Progenitor cell of endocrine pancreas (in vitro differentiated cells): Measurements from ENCODE around the gene ZNF48. TPM values are rescaled to one million over a fixed set of nuclear protein-coding genes. Genes with fewer than 3 reads are reported as not detected.

Experiments used
- DNase-seq: peaks from one replicate; pipeline ENCODE4 v3.0.0; 2021; ENCODE audit warnings: low spot score; ENCODE audit not compliant: unreplicated experiment
- H3K27ac Mint-ChIP-seq: 2 replicates; pipeline ENCODE4 v1.8.0; 2021; ENCODE audit warnings: mild to moderate bottlenecking, moderate library complexity, mixed read lengths
- H3K27me3 Mint-ChIP-seq: 2 replicates; pipeline ENCODE4 v1.8.0; 2021; ENCODE audit warnings: mixed read lengths
- H3K36me3 Mint-ChIP-seq: 2 replicates; pipeline ENCODE4 v1.8.0; 2022; ENCODE audit warnings: mixed read lengths; ENCODE audit not compliant: insufficient read depth
- H3K4me1 Mint-ChIP-seq: 2 replicates; pipeline ENCODE4 v1.8.0; 2021; ENCODE audit warnings: low read depth, mixed read lengths
- H3K4me3 Mint-ChIP-seq: 2 replicates; pipeline ENCODE4 v1.8.0; 2021; ENCODE audit warnings: low read depth, mild to moderate bottlenecking, moderate library complexity, mixed read lengths
- H3K9me3 Mint-ChIP-seq: 2 replicates; pipeline ENCODE4 v1.8.0; 2021; ENCODE audit warnings: low read depth, mixed read lengths
- CTCF ChIP-seq: fragments of 200-600 bp; sonication (generic); IDR thresholded peaks from one replicate; pipeline ENCODE4 v1.5.0; 2021; ENCODE audit warnings: antibody characterized with exemption, mild to moderate bottlenecking; ENCODE audit not compliant: unreplicated experiment
- total RNA-seq: library from RNA; stranded (reverse); gene quantifications from 2 replicates; pipeline ENCODE4 v1.2.1, GENCODE V29; 2021

ZNF48 gene
- total RNA-seq, 1 donor from 2014 or later, result 62.6 TPM

- Mint-ChIP-seq H3K36me3 (peaks cover 13% of the 10 kb centered on the region), H3K9me3 (no peaks in the 10 kb centered on the region), H3K4me3 (peak overlapping the region; percentile 95), H3K4me1 (peaks cover 11% of the 10 kb centered on the region), H3K27ac (peak overlapping the region; percentile 99), H3K27me3 (no peaks in the 10 kb centered on the region)
- no peak for DNase-seq
- TF ChIP-seq CTCF, result no peak
These were observed 38.7 kb upstream of the ZNF48 start for GRCh38 chr16:30356401-30357084.

- peaks cover 11% of the 10 kb centered on the region for H3K36me3 Mint-ChIP-seq
- peaks cover 11% of the 10 kb centered on the region for H3K4me1 Mint-ChIP-seq
- no peak for TF ChIP-seq CTCF
- H3K4me3 Mint-ChIP-seq, result no peak overlapping the region
- H3K27me3 Mint-ChIP-seq, result no peaks in the 10 kb centered on the region
- no peaks in the 10 kb centered on the region for H3K9me3 Mint-ChIP-seq
- no peak for DNase-seq
- H3K27ac Mint-ChIP-seq, result peak overlapping the region; percentile 59
These were observed 38.0 kb upstream of the ZNF48 start for GRCh38 chr16:30357085-30357714.

- TF ChIP-seq CTCF, result no peak
- Mint-ChIP-seq H3K4me1 (peaks cover 11% of the 10 kb centered on the region), H3K27me3 (no peaks in the 10 kb centered on the region), H3K36me3 (peaks cover 13% of the 10 kb centered on the region), H3K9me3 (no peaks in the 10 kb centered on the region), H3K4me3 (no peak overlapping the region), H3K27ac (no peak overlapping the region)
- no peak for DNase-seq
These were observed 37.3 kb upstream of the ZNF48 start for GRCh38 chr16:30357715-30358576.

- Mint-ChIP-seq H3K4me1 (peaks cover 11% of the 10 kb centered on the region), H3K9me3 (no peaks in the 10 kb centered on the region), H3K36me3 (peaks cover 12% of the 10 kb centered on the region), H3K27ac (no peak overlapping the region), H3K27me3 (no peaks in the 10 kb centered on the region), H3K4me3 (no peak overlapping the region)
- no peak for DNase-seq
- no peak for TF ChIP-seq CTCF
These were observed 36.7 kb upstream of the ZNF48 start for GRCh38 chr16:30358577-30358936.
